ENCODE measurements around the gene STAG2.

GRCh38 chrX:123990602-123991001, 29.1 kb downstream of the STAG2 start:
- TF ChIP-seq POLR2A (IDR thresholded peaks at IDR 0.05; ENCODE audit: low read depth, low read length): no peak
- TF ChIP-seq POLR2AphosphoS5 (IDR thresholded peaks at IDR 0.05; ENCODE audit: low read depth, low read length): no peak
- no peak for TF ChIP-seq TAF1 (IDR thresholded peaks at IDR 0.05; ENCODE audit: borderline replicate concordance, low read depth, low read length)
